ENCODE measurements around the gene FBXL17. TPM values are rescaled to one million over a fixed set of nuclear protein-coding genes. Genes with fewer than 3 reads are reported as not detected.

FBXL17 gene
- total RNA-seq, 1 donor from 2014 or later, result 24.3 TPM

- no peak for DNase-seq (ENCODE audit: low spot score)
Observed at GRCh38 chr5:108101130-108101529, 280.8 kb downstream of the FBXL17 start.

- no peak for DNase-seq (ENCODE audit: low spot score)
Observed at GRCh38 chr5:108094800-108095199, 287.1 kb downstream of the FBXL17 start.

GRCh38 chr5:108093186-108093585 is 288.7 kb downstream of the FBXL17 start:
- DNase-seq (ENCODE audit: low spot score), result no peak

DNA sequence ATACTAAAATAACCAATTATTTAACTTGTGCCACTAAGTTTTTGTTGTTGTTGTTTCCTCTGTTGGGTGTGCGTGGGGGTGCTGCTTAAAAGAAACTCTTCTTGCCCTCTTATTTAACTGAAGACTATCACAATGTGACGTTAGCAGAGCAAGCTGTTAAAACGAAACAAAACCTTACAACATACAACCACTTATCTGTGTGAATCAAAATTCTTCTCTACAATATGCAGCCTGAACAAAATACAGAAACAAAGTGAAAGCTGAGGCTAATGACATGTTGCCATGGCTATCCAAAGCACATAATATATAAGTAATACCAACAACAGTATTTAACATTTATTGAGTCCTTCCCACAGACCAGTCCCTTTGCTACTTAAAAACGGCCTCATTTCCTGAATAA is 291.0 kb downstream of the FBXL17 start:
- no peak for DNase-seq (ENCODE audit: low spot score)

DNA sequence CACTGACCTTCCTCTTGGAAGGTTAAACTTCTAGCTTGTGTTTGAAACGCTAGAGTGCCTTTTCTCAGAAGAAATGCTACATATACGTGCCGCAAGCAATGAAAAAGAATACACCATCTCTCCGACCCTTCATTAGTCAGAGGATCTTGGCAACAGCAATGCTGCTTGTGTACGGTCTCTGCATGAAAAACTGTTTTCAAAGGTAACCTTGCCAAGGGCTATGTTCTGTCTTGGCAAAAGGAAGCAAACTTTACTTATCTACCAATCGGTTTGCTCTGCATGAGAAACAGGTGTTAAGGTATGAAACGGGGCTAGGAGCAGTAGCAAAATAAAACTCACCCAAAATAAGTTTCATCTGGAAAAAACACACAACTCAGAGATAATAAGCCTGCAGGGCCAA is 297.8 kb downstream of the FBXL17 start:
- no peak for DNase-seq (ENCODE audit: low spot score)

GRCh38 chr5:108083232-108083631 is 298.7 kb downstream of the FBXL17 start:
- no peak for DNase-seq (ENCODE audit: low spot score)

GRCh38 chr5:108081707-108082106 is 300.2 kb downstream of the FBXL17 start:
- no peak for DNase-seq (ENCODE audit: low spot score)

- no peak for DNase-seq (ENCODE audit: low spot score)
Observed at GRCh38 chr5:108079753-108080152, 302.1 kb downstream of the FBXL17 start.

DNA sequence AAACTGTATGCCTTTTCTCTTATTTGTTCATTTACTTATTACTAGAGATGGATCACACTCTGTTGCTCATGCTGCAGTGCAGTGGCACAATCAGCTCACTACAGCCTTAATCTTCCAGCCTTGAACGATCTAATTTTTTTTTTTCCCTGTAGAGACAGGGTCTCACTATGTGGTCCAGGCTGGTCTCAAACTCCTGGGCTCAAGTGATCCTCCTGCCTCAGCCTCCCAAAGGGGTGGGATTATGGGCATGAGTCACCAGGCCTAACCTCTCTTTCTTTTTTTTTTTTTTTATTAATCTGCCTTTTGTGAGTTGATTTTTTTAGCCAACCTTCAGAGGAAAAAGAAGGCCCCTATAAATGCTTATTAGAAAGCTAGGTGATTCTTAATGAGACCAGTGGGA is 303.0 kb downstream of the FBXL17 start:
- no peak for DNase-seq (ENCODE audit: low spot score)

DNA sequence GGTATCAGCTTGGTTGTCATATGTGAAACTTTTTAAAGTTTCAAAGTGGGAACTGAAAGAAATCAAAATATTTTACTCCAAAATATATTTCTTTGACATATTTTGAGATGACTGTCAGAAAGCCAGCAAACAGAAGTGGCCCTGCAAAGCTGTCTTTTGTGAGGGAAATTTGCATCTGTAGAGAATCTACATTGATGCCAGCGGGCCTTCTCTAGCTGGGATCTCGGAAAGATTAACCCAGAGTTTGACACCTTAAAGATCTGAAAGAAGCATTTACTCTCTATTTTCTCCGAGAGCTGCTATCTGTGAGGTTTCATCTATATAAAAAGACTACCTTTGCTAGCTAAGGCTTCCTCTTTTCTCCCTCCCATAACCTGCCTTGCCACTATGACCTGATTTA is 303.6 kb downstream of the FBXL17 start:
- DNase-seq (ENCODE audit: low spot score), result no peak

GRCh38 chr5:108074626-108075025 is 307.3 kb downstream of the FBXL17 start:
- DNase-seq (ENCODE audit: low spot score), result no peak

DNA sequence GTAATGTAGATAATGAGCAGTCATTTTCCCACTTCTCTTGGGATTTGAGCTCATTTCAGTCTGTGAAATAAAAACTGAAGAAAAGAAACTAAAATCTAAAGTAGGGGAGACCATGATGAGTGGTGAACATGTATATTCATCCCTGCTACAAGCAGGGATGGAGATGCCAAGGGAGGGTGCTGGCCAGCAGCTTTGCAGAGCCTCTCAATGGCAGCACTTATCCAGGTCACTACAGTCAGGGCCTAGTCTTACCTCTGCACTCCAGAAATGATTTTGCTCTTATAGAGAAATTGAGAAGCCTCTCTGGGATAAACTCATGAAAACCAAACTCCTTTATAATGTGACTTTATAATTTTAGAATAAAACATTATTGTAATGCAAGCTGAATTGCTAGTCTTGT is 317.6 kb downstream of the FBXL17 start:
- DNase-seq (ENCODE audit: low spot score), result no peak

- no peak for DNase-seq (ENCODE audit: low spot score)
Observed at GRCh38 chr5:108061941-108062340, 320.0 kb downstream of the FBXL17 start.

DNA sequence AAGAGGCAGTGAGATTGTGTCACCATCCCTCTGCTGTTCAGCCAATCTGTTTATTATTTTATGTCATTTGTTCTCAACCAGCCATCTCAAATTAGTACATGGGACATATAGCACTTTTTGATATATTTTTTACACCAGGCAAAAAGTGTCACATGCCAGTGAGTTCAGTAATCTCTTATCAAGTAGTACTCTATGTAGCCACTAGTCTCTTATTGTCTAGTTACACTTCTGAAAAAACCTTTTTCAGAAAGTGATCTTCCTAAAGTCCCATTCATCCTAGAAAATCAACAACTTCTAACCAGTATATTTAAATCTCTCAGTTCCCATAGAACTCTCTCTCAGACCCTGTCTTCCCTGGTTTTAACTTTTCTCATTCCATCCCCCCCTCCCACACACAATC is 321.6 kb downstream of the FBXL17 start:
- no peak for DNase-seq (ENCODE audit: low spot score)

- DNase-seq (ENCODE audit: low spot score), result no peak
Observed at GRCh38 chr5:108059334-108059733, 322.6 kb downstream of the FBXL17 start.

DNA sequence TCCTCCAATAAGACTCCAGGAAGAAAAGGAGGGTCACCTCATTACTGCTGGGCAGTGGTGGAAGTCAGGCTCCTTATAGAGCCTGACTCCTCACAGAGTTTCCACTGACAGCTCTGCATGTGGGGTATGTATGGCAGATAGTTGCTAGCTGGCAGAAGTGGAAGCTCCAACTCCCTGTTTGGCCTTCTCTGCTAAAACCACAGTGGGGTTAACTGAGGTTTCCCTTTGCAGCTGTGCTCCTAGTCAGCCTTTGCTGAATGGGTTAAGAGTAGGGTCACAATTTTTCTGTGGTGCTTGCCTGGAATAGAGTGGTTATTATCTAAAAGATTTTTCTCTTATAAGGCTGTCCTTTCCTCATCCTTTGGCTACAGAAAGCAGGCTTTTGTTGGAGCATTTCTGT is 327.5 kb downstream of the FBXL17 start:
- DNase-seq (ENCODE audit: low spot score), result no peak

DNA sequence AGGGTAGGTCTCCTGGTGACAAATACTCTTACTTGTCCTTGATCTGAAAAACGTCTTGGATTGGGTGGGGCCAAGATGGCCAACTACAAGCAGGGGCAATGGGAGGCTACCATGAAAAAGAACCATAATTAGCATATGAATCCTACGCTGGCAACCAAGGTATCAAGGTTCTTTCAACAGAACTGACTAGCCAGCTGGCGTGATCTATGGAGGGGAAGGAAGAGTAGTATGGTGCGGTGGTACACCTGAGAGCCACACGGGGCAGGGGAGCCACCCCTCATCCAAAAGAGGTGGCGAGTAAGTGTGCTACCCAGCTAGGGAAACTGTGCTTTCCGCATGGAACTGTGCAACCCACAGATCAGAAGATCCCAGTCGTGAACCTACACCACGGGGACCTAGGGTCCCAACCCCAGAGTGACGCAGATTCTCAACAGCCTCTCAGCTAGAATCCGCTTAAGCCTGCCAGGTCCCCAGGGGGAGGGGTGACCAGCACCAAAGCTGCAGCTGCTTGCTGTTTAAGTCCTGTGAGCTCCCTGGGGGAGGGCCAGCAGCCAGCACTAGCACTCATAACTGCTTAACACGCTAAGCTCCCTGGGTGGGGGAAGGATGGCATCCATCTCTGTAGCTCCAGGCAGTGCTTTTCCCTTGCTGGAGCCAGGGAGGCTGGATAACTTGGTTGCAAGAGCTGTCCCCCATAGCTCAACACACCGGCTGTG is 334.8 kb downstream of the FBXL17 start:
- DNase-seq (ENCODE audit: low spot score), result no peak

DNA sequence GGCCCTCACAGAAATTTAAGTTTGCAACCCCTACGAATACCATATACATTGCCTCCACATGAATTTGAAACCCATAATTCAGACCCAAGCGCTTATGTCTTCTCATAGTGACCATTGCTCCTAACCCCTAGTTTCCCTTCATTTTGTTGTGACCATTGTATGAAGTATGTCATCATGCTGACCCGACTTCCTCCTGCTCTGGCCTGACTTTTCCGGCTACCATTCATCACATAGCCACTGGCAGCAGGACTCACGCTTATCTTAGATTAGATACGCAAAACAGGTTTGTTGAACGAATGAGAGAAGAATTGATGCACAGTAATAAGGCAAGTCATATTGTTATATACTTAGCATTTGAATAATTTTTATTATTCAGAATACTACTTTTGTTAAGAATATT is 345.4 kb downstream of the FBXL17 start:
- DNase-seq (ENCODE audit: low spot score), result no peak

- no peak for DNase-seq (ENCODE audit: low spot score)
Observed at GRCh38 chr5:108028883-108029282, 353.0 kb downstream of the FBXL17 start.

GRCh38 chr5:108028412-108028811 is 353.5 kb downstream of the FBXL17 start:
- DNase-seq (ENCODE audit: low spot score), result no peak

DNA sequence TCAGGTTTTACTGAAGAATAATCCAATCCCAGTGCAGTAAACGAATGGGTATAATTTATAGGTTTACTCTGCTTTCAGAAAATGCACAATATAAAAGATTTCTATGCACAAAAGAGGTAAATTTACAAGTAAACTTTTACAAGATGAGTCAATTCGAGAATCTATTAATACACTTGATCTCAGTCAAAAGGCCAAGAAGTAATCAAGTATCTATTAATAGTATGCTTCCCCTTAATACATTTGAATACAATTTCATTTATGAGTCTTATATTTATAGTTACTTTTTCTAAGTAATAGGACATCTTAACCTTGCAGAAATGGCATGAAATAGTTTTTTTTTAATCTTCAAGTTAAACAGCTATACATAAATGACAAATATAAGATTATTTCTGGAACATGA is 355.9 kb downstream of the FBXL17 start:
- no peak for DNase-seq (ENCODE audit: low spot score)

DNA sequence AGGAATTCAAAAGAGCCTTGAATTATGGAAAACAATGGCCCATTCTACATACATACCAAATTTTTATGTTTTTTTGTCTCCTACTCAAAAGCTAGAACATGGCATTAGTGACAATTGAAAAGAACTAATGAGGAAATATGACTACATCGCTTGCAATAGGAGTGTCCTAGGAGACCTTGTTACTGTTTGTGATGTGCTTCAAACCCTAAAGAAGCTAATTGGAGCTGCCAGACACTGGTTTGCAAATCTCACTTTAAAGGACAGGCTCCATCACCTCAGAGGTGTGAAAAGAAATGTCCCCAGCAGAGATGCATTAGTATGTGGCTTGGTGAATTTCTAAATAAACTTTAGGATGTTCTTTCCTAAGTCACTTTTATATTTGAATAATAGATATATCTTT is 356.9 kb downstream of the FBXL17 start:
- no peak for DNase-seq (ENCODE audit: low spot score)

DNA sequence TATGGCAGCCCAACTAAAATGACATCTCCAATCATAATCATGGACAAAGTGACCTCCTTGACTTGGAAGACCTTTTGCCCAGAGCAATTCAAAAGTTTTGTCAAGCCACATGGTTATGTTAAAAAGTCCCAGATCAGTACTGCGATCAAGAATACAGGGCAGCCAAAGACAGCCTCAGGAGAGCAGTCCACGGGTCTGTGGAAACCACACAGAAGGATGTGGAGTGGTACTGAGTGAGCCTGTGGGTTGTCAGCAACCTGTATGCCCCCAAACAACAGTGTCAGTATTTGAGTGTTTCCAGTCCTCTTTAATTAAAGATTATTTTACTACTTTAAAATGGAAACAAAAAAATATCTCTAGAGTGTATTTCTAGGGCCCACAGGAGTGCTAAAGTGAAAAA is 365.8 kb downstream of the FBXL17 start:
- no peak for DNase-seq (ENCODE audit: low spot score)

DNA sequence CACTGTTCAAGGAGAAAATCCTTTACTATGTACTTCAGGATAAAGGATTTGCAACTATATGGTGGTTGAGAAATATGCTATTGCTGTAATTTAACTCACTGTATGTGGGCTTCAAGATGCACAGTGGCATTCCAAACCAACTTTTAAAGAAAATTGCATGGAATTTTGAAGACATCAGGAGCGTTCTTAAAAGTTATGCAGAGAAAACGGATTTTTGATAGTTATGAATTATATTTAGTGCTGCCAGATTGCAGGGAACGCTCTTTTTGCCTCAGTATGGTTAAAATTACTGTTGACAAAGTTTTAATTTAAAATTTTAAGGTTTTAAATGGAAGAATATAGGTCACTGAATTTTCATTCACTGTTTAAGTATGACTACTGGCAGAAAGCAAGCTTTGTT is 375.1 kb downstream of the FBXL17 start:
- no peak for DNase-seq (ENCODE audit: low spot score)

All from mesenteric fat pad (tissue), 1 donor.